Stimulated activated CD4-positive, alpha-beta T cell treated with anti-CD3 and anti-CD28 coated beads, TNF-alpha, amount 100 ng/mL, for 48 hours (primary cell): ENCODE data around the gene PCYOX1L.

Source experiments
- DNase-seq, 3 donors: peaks; one replicate each; pipeline ENCODE4 v3.0.0-alpha.2; 2020; ENCODE audit warnings: low read depth in 3 of 3

Gene PCYOX1L

DNA sequence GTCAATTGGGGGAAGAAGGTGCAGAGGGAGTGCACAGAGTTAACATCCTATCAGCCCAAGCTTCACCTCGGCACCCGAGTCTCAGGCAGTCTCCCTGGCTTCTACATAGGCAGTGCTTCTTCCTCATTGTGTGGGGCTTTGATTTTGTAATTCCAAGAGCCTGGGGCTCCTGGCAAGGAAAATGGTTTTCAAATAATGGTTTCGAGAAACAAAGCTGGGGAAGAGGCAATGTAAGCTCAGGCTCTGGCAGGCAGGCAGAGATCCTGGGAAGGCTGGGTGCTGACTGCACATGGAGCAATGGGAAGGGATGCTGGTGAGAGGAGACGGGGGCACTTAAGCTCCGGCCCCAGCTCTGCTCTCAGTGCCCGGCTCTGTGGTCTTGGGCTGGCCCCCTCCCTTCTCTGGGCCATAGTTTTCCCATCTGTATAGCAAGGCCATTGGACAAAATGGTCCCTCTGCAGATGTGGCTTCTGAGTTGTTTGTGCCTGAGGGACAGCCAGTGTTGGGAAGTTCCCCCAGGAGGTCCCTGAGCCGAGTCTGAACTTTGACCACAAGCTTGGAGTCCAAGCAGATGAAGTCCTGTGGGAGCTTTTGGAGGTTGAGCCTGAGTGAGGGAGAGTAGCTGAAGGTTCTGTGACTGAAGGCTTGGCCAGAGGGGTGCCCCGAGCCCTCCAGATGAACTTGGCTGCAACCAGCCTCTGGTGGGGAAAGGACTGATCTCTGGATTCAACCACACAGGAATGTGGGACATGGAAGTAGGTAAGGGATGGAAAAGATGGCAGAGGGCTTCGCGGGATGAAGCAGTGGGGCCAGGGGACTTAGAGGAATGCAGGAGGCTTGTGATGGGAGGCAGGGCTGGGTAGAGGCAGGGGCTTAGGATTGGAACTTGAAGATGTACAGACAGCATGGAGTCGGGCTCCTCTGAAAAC lies 49.7 kb downstream of the PCYOX1L start:
- DNase-seq = no peak

GRCh38 chr5:149408252-149409099 lies 50.6 kb downstream of the PCYOX1L start:
- no peak for DNase-seq

DNA sequence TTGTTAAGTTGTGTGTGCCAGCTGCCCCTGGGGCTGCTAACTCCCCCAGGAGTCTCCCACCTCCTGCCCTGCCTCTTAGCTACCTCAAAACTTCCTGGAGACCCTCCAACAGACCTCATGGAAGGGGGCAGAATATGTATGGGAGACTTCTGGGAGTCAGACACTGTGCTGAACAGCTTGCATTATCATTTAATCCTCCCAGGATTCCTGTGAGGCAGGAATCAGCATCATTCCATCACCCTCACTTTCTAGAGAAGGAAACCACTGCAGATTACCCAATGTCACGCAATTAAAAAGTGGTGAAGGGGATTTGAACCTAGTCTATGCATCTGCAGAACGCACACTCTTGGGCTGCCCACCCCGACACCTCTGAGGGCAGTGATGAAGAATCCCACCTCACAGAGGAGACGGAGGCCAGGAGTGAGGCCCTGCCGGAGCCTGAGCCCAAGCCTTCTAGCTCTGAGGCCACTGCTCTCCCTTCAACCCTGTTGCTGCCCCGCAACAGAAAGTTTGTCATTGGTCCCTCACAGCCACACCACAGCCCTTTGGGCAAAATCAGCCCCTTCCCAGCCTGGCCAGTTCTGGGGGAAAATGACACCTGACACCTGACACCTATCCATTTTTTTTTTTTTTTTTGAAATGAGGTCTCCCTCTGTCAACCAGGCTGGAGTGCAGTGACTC lies 51.6 kb downstream of the PCYOX1L start:
- DNase-seq = no peak

DNA sequence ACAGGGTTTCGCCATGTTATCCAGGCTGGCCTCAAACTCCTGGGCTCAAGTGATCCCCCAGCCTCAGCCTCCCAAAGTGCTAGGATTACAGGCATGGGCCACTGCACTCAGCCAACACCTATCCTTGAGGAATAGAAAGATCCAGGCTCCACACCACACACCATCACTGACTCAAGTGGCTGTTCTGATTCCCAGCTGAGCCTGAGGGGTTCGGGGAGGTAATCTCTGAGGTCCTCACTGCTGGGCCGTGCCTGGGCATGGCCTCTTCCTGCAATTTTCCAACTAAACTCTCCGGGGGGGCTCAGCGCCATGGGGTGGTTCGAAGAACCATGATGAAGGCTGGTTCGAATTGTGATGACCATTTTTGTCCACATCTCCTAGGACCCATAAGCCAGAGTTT lies 52.2 kb downstream of the PCYOX1L start:
- no peak for DNase-seq

DNA sequence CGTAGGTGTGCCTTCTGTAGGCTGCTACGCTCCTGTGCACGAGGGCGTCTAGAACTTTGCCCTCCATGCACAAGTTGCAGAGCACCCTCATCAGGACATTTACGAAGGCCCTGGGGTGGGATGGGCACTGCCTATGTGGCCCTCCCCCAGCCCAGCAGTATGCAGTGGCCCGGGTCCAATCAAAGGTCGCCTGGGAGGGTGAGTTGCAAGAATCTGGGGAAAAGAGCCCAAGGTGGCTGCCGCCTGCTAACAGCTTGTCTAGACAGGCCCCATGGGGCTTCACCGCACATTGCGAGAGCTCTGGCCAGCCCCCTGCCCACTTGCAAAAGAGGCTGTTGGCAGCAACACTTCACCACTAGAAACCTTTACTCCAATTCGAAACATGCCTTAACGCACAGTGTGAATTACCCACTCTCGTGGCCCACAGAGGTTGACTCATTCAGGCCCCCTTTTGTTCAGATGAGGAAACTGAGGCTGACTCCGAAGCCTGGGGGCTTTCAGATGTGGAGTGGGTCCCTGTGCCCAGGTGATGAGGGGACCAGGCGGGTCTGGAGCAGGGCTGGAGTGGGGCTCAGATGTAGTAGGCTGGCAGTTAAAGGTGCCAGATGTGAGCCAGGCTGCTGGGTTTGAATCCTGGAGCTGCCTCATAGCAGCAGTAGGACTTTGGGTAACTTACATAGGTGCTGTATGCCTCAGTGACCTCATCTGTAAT lies 53.0 kb downstream of the PCYOX1L start:
- DNase-seq = no peak

GRCh38 chr5:149411738-149412519 lies 54.1 kb downstream of the PCYOX1L start:
- no peak for DNase-seq

DNA sequence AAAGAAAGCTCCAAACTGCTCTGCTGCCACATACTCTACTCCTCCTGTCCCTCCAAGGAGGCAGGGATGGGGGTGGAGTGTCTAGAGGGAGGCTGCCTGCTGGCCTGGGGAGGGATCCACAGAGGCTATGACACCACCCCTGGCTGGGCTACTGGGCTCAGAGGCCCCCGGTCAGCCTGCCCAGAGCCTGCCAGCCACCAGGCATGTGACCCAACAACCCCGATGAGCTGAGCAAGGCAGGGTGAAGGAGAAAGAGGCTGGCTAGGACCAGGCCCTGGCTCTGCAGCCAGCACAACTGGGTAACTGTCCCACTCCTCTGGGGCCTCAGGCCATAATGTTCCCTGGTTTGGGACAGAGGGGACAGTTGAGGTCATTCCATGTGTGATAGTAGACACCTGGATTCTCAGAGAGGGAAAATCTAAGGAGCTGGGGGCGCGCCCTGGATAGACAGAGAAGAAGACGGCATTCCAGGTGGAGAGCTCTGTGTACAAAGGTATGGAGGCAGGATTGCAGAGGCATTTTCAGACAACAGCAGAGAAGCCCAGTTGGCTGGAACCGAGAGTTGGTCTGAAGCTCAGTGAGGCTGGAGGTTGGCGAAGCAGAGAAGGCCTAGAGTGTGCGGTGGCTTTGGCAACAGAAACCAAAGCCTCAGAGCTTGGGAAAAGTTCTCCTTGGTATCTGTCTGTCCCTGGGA lies 55.1 kb downstream of the PCYOX1L start:
- DNase-seq = no peak

- DNase-seq = no peak
These were observed 55.8 kb downstream of the PCYOX1L start for GRCh38 chr5:149413477-149414210.

DNA sequence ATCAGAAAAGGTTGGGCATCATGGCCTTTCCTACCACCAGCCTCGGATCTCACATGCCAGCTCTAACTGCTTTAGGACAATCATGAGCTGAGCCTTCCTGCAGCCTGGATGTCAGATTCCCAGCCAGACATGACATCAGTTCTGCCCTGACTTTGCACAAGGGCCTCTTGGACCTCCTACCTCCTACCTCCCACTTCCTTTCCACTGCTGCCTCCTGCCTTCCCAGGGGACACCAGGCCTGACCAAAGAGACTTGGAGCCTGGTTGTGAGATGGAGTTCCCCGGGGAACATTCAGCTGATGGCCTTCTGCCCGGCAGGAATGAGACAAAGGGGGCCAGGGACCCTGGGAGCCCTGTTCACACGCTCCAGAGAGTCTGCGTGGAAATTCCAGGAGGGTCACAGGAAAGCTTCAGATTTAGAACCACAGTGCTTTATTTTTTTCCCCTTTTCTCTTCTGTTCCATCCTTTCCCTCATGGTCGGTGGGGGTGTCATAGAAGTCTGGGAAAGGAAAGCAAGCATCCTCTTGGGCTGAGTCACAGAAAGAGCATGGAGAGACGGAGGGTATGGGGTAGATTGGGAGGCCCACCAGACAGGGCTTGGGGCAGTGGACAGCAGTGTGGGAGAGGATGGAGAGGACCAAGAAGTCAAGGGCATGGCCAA lies 56.7 kb downstream of the PCYOX1L start:
- DNase-seq = no peak

DNA sequence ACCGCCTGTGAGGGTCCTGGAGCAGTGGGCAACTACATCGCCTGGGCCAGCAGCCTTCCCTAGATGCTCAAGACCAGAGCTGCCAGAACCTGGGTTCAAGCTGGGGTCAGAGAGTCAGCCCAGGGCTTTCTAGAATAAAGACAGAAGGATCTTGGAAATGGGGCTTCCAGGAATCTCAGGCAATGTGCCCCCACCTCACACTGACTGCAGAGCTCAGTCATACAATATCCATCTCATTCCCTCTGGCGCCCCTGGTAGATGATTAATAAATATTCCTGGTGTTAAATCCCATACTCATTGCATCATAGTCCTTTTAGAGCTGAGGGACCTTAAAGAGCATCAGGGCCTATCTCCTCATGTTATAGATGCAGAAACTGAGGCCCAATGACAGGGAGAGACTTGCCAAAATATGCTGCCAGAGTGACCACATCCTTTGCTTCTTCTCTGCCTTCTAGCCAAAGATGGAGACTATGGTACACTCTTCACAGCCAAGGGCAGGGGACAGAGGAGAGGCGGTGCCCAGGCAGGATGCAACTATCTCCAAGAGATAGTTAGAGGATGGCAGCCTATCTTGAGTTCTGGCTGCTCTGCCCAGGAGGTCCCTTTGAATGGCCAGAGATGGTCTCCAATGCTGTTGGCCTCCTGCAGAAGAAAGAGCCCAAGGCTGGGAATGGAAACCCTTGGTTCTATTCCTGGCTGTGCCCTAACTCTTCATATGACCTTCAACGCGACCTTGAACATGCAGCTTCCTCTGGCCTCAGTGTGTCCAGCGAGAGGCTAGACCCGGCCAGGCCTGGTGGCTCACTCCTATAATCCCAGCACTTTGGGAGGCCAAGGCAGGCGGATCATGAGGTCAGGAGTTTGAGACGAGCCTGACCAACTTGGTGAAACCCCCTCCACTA lies 57.5 kb downstream of the PCYOX1L start:
- DNase-seq = no peak

GRCh38 chr5:149416987-149417710 lies 59.3 kb downstream of the PCYOX1L start:
- no peak for DNase-seq

GRCh38 chr5:149417711-149418368 lies 60.0 kb downstream of the PCYOX1L start:
- DNase-seq = no peak

- DNase-seq = no peak
These were observed 61.2 kb downstream of the PCYOX1L start for GRCh38 chr5:149418910-149419531.
